Parathyroid adenoma (tissue), 2 donors: Measurements from ENCODE around the gene KCP.

Experiments
- H2AFZ ChIP-seq: fragments of 300-600 bp; sonication (generic); one replicate; pipeline ENCODE4 v1.7.0; 2017; ENCODE audit warnings: antibody characterized with exemption, mild to moderate bottlenecking
- H3K27ac ChIP-seq: fragments of 300-600 bp; sonication (generic); one replicate; pipeline ENCODE4 v1.7.0; 2017
- H3K27me3 ChIP-seq: fragments of 300-600 bp; sonication (generic); one replicate; pipeline ENCODE4 v1.7.0; 2017; ENCODE audit warnings: low read length; ENCODE audit not compliant: control insufficient read depth, insufficient read depth
- H3K36me3 ChIP-seq: fragments of 300-600 bp; sonication (generic); one replicate; pipeline ENCODE4 v1.7.0; 2017; ENCODE audit warnings: low read length; ENCODE audit not compliant: control insufficient read depth, insufficient read depth
- H3K4me1 ChIP-seq: fragments of 300-600 bp; sonication (generic); one replicate; pipeline ENCODE4 v1.7.0; 2017; ENCODE audit warnings: control low read depth
- H3K4me2 ChIP-seq: fragments of 300-600 bp; sonication (generic); one replicate; pipeline ENCODE4 v1.7.0; 2017; ENCODE audit warnings: low read length
- H3K4me3 ChIP-seq: fragments of 300-600 bp; sonication (generic); one replicate; pipeline ENCODE4 v1.7.0; 2017; ENCODE audit warnings: low read depth, low read length
- H3K79me2 ChIP-seq: fragments of 300-600 bp; sonication (generic); one replicate; pipeline ENCODE4 v1.7.0; 2017; ENCODE audit warnings: control low read depth
- H3K9ac ChIP-seq: fragments of 300-600 bp; sonication (generic); one replicate; pipeline ENCODE4 v1.7.0; 2017; ENCODE audit warnings: mild to moderate bottlenecking
- H3K9me3 ChIP-seq: fragments of 300-600 bp; sonication (generic); one replicate; pipeline ENCODE4 v1.7.0; 2017; ENCODE audit warnings: low read length; ENCODE audit not compliant: control insufficient read depth
- TF ChIP-seq, protein P1 (sequence below): fragments of 300-600 bp; sonication (generic); IDR thresholded peaks from one replicate; pipeline ENCODE4 v1.7.0; 2017; ENCODE audit warnings: antibody characterized with exemption, mild to moderate bottlenecking
- donor health status: primary hyperparathyroidism.

The KCP gene

DNA sequence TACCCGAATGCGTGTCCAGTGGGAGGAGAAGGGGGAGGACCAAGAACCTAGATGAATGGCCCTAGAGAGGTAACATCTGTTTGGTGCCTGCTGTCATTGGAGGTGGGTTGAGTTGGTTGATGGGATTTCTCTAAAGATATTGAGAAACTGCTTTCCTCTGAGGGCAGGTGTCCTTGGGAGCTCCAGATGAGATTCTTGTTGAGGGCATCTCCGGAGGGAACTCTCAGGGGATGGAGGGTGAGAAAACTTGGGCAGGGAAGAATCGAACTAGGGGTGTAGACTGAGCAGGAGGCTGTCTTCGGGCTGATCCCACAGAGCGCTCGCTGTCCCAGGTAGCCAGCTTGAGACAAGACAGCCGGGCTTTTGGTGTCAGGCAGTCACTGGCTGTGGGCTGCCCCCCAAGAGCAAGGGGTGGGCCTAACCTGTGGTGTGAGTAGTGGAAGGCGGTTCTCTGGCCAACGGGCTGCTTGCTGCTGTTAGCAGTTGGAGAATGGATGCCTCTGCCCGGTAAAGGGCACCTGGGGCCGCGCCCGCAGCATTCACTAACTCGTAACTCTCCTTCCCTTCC lies 30.9 kb upstream of the KCP start:
- TF ChIP-seq, protein P1, sequence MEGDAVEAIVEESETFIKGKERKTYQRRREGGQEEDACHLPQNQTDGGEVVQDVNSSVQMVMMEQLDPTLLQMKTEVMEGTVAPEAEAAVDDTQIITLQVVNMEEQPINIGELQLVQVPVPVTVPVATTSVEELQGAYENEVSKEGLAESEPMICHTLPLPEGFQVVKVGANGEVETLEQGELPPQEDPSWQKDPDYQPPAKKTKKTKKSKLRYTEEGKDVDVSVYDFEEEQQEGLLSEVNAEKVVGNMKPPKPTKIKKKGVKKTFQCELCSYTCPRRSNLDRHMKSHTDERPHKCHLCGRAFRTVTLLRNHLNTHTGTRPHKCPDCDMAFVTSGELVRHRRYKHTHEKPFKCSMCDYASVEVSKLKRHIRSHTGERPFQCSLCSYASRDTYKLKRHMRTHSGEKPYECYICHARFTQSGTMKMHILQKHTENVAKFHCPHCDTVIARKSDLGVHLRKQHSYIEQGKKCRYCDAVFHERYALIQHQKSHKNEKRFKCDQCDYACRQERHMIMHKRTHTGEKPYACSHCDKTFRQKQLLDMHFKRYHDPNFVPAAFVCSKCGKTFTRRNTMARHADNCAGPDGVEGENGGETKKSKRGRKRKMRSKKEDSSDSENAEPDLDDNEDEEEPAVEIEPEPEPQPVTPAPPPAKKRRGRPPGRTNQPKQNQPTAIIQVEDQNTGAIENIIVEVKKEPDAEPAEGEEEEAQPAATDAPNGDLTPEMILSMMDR: no peak
- no peaks in the 10 kb centered on the region for H3K36me3 ChIP-seq
- no peaks in the 10 kb centered on the region for H3K79me2 ChIP-seq
- H3K4me3 ChIP-seq: no peak overlapping the region
- H3K27ac ChIP-seq: no peak overlapping the region
- H3K4me2 ChIP-seq: no peak overlapping the region
- no peak overlapping the region for H2AFZ ChIP-seq
- H3K9ac ChIP-seq: no peak overlapping the region
- no peaks in the 10 kb centered on the region for H3K9me3 ChIP-seq
- no peaks in the 10 kb centered on the region for H3K27me3 ChIP-seq
- H3K4me1 ChIP-seq: no peaks in the 10 kb centered on the region

DNA sequence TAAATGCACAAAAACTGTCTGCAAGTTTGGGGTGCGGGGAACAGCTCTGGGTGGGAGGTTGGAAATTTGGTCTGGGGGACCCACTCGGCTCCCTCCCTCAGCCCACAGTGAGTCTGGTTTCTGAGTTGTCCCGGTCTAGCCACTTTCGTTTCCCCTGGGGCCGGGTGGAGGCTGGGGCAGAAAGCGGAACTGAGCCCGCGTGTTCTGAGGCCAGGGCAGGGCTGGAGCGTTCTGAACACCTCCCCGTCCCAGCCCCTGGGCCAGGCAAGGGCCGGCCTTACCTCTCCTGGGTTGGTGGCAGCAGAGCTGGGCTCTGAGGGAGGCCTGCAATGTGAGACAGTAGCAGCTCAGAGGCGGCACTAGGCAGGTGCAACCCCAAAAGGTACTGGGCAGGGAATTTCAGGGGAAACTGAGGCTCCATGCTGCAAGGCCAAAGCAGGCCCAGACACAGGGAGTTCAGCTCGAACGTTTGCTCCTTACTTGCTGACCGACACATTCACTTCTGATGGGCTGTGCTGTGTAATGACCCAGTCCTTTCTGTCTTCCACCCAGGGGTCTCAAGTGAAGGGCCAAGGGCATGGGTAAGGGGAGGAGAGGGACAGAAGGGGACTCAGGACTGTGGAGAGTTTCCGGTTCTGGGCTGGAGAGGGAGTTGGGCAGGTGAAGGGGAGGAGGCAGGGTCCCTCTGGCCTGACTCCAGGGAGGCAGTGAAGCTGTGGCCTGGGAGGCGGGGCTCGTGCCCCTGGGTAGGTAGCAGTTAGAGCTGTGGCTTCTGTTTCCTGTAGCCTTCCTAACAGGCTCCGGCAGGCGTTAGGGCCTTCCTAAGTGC lies 30.2 kb upstream of the KCP start:
- no peak overlapping the region for H3K9ac ChIP-seq
- TF ChIP-seq, protein P1: no peak
- no peaks in the 10 kb centered on the region for H3K9me3 ChIP-seq
- H3K4me1 ChIP-seq: no peaks in the 10 kb centered on the region
- H2AFZ ChIP-seq: no peak overlapping the region
- H3K27ac ChIP-seq: no peak overlapping the region
- H3K36me3 ChIP-seq: no peaks in the 10 kb centered on the region
- H3K4me2 ChIP-seq: no peak overlapping the region
- no peaks in the 10 kb centered on the region for H3K79me2 ChIP-seq
- H3K27me3 ChIP-seq: no peaks in the 10 kb centered on the region
- no peak overlapping the region for H3K4me3 ChIP-seq

- Histone ChIP-seq H3K27ac (no peak overlapping the region), H3K4me2 (no peak overlapping the region), H2AFZ (no peak overlapping the region), H3K27me3 (no peaks in the 10 kb centered on the region), H3K79me2 (no peaks in the 10 kb centered on the region), H3K4me1 (no peaks in the 10 kb centered on the region), H3K4me3 (no peak overlapping the region), H3K9ac (no peak overlapping the region), H3K9me3 (no peaks in the 10 kb centered on the region), H3K36me3 (no peaks in the 10 kb centered on the region)
- TF ChIP-seq, protein P1: no peak
Observed at GRCh38 chr7:128939861-128940410, 29.4 kb upstream of the KCP start.

DNA sequence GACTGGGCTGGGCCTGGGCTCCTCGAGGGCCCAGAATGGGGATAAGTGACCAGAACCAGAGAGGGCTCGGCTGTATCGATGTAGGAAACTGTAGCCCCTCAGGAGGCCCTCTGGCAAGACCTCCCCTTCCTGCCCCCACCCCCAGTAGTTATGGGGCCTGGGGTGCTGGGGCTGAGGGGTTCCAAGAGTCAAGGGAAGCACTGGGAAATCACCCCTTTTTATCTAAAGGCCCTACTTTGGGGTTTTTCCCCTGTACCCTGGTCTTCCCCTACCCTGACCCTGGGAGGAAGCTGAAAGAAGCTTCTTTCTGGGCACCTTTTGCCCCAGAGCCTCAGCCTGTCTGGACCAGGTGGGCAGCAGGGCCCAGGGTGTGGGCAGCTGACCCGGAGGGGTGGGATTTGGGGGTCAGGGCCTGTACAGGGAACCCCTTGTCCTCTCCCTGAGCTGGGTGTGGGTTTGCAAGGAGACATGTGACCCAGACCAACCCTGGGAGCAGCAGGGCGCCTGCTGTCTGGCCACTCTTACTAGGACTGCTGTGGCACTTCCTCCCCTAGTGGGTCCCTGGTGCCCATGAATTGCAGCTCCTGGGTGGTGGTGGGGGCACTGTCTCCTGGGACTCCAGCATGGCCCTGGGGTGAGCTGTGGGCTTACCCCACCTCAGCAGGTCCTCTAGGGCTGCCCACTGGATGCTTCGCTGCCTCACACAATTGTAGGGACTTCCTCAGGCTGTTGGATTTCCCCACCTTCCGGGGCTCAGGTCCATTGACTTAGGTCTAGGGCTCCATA lies 28.8 kb upstream of the KCP start:
- Histone ChIP-seq H2AFZ (no peak overlapping the region), H3K79me2 (no peaks in the 10 kb centered on the region), H3K4me3 (no peak overlapping the region), H3K27ac (no peak overlapping the region), H3K4me1 (no peaks in the 10 kb centered on the region), H3K9ac (no peak overlapping the region), H3K4me2 (peak overlapping the region; percentile 17), H3K36me3 (no peaks in the 10 kb centered on the region), H3K27me3 (no peaks in the 10 kb centered on the region), H3K9me3 (no peaks in the 10 kb centered on the region)
- TF ChIP-seq, protein P1: no peak
